GM21619 (cell line): ENCODE measurements around the gene MYO7B.

Source experiments
- ATAC-seq: cut with Tn5 transposase; IDR thresholded peaks from one replicate; pipeline ENCODE4 v1.9.1; 2021; ENCODE audit not compliant: unreplicated experiment

The MYO7B gene

GRCh38 chr2:127623388-127624319, 88.2 kb downstream of the MYO7B start:
- ATAC-seq, result no peak

GRCh38 chr2:127624320-127624755, 88.9 kb downstream of the MYO7B start:
- ATAC-seq, result no peak

- no peak for ATAC-seq
Observed at GRCh38 chr2:127624756-127625571, 89.5 kb downstream of the MYO7B start.

GRCh38 chr2:127625572-127625951, 90.1 kb downstream of the MYO7B start:
- ATAC-seq, result no peak

GRCh38 chr2:127626175-127626574, 90.7 kb downstream of the MYO7B start:
- ATAC-seq, result no peak

- no peak for ATAC-seq
Observed at GRCh38 chr2:127626917-127627739, 91.6 kb downstream of the MYO7B start.

GRCh38 chr2:127627740-127628571, 92.5 kb downstream of the MYO7B start:
- ATAC-seq, result no peak

- no peak for ATAC-seq
Observed at GRCh38 chr2:127628767-127629614, 93.5 kb downstream of the MYO7B start.

- no peak for ATAC-seq
Observed at GRCh38 chr2:127629637-127630036, 94.2 kb downstream of the MYO7B start.

- ATAC-seq, result no peak
Observed at GRCh38 chr2:127630096-127630863, 94.8 kb downstream of the MYO7B start.

GRCh38 chr2:127630864-127631540, 95.5 kb downstream of the MYO7B start:
- ATAC-seq, result no peak

GRCh38 chr2:127631541-127631996, 96.1 kb downstream of the MYO7B start:
- no peak for ATAC-seq

- ATAC-seq, result no peak
Observed at GRCh38 chr2:127631997-127632581, 96.6 kb downstream of the MYO7B start.

- ATAC-seq, result peak; percentile 54
Observed at GRCh38 chr2:127632592-127633489, 97.4 kb downstream of the MYO7B start.

GRCh38 chr2:127633556-127634065, 98.1 kb downstream of the MYO7B start:
- ATAC-seq, result no peak

GRCh38 chr2:127634066-127634617, 98.7 kb downstream of the MYO7B start:
- ATAC-seq, result no peak
